ENCODE data around the gene CD300LB.

Gene CD300LB

GRCh38 chr17:74516561-74517328 is 14.5 kb downstream of the CD300LB start:
- TF ChIP-seq, protein P1, sequence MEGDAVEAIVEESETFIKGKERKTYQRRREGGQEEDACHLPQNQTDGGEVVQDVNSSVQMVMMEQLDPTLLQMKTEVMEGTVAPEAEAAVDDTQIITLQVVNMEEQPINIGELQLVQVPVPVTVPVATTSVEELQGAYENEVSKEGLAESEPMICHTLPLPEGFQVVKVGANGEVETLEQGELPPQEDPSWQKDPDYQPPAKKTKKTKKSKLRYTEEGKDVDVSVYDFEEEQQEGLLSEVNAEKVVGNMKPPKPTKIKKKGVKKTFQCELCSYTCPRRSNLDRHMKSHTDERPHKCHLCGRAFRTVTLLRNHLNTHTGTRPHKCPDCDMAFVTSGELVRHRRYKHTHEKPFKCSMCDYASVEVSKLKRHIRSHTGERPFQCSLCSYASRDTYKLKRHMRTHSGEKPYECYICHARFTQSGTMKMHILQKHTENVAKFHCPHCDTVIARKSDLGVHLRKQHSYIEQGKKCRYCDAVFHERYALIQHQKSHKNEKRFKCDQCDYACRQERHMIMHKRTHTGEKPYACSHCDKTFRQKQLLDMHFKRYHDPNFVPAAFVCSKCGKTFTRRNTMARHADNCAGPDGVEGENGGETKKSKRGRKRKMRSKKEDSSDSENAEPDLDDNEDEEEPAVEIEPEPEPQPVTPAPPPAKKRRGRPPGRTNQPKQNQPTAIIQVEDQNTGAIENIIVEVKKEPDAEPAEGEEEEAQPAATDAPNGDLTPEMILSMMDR (conservative IDR thresholded peaks at IDR 0.05; ENCODE audit: low read depth, low read length), result no peak
- H2AFZ ChIP-seq (ENCODE audit: low read depth), result no peak overlapping the region
- no peak overlapping the region for H3K9ac ChIP-seq
- H3K36me3 ChIP-seq (ENCODE audit: insufficient read depth), result no peaks in the 10 kb centered on the region
- H3K4me3 ChIP-seq (IDR thresholded peaks at IDR 0.05; ENCODE audit: insufficient read depth, low read depth, low read length), result no peak overlapping the region
- H3K27ac ChIP-seq, result no peak overlapping the region
- H3K4me2 ChIP-seq, result no peak overlapping the region
- H3K4me1 ChIP-seq (ENCODE audit: low read depth, poor library complexity, severe bottlenecking), result no peaks in the 10 kb centered on the region
- H3K79me2 ChIP-seq (ENCODE audit: insufficient read depth, low read depth), result no peaks in the 10 kb centered on the region
- no peaks in the 10 kb centered on the region for H4K20me1 ChIP-seq (ENCODE audit: insufficient read depth)
- peaks cover 28% of the 10 kb centered on the region for H3K27me3 ChIP-seq (ENCODE audit: insufficient read depth, low read depth)

DNA sequence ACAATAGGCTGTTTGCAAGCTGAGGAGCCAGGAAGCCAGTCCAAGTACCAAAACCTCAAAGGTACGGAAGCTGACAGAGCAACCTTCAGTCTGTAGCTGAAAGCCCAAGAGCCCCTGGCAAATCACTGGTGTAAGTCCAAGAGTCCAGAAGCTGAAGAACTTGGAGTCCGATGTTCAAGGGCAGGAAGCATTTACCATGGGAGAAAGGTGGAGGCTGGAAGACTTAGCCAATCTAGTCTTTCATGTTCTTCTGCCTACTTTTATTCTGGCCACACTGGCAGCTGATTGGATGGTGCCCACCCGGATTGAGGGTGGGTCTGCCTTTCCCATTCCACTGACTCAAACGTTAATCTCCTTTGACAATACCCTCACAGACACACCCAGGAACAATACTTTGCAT is 15.3 kb downstream of the CD300LB start:
- H3K27ac ChIP-seq, result no peak overlapping the region
- H2AFZ ChIP-seq (ENCODE audit: low read depth), result no peak overlapping the region
- H3K4me2 ChIP-seq, result no peak overlapping the region
- no peak overlapping the region for H3K4me3 ChIP-seq (IDR thresholded peaks at IDR 0.05; ENCODE audit: insufficient read depth, low read depth, low read length)
- no peaks in the 10 kb centered on the region for H3K36me3 ChIP-seq (ENCODE audit: insufficient read depth)
- peaks cover 20% of the 10 kb centered on the region; the same call in 1 of the 2 replicates for H3K27me3 ChIP-seq (ENCODE audit: insufficient read depth, low read depth)
- H3K4me1 ChIP-seq (ENCODE audit: low read depth, poor library complexity, severe bottlenecking), result no peaks in the 10 kb centered on the region
- no peaks in the 10 kb centered on the region for H4K20me1 ChIP-seq (ENCODE audit: insufficient read depth)
- no peak overlapping the region for H3K9ac ChIP-seq
- TF ChIP-seq, protein P1 (conservative IDR thresholded peaks at IDR 0.05; ENCODE audit: low read depth, low read length), result no peak
- H3K79me2 ChIP-seq (ENCODE audit: insufficient read depth, low read depth), result no peaks in the 10 kb centered on the region

GRCh38 chr17:74514632-74515334 is 16.5 kb downstream of the CD300LB start:
- Histone ChIP-seq H3K27me3 (ENCODE audit: insufficient read depth, low read depth) (peaks cover 15% of the 10 kb centered on the region; the same call in 1 of the 2 replicates), H3K4me1 (ENCODE audit: low read depth, poor library complexity, severe bottlenecking) (no peaks in the 10 kb centered on the region), H3K36me3 (ENCODE audit: insufficient read depth) (no peaks in the 10 kb centered on the region), H3K27ac (no peak overlapping the region), H3K4me3 (IDR thresholded peaks at IDR 0.05; ENCODE audit: insufficient read depth, low read depth, low read length) (no peak overlapping the region), H2AFZ (ENCODE audit: low read depth) (no peak overlapping the region), H3K9ac (no peak overlapping the region), H3K79me2 (ENCODE audit: insufficient read depth, low read depth) (no peaks in the 10 kb centered on the region), H3K4me2 (no peak overlapping the region), H4K20me1 (ENCODE audit: insufficient read depth) (no peaks in the 10 kb centered on the region)
- TF ChIP-seq, protein P1 (conservative IDR thresholded peaks at IDR 0.05; ENCODE audit: low read depth, low read length), result no peak

- Histone ChIP-seq H3K27me3 (ENCODE audit: insufficient read depth, low read depth) (peaks cover 13% of the 10 kb centered on the region; the same call in 1 of the 2 replicates), H2AFZ (ENCODE audit: low read depth) (no peak overlapping the region), H4K20me1 (ENCODE audit: insufficient read depth) (no peaks in the 10 kb centered on the region), H3K79me2 (ENCODE audit: insufficient read depth, low read depth) (no peaks in the 10 kb centered on the region), H3K36me3 (ENCODE audit: insufficient read depth) (no peaks in the 10 kb centered on the region), H3K4me1 (ENCODE audit: low read depth, poor library complexity, severe bottlenecking) (no peaks in the 10 kb centered on the region), H3K27ac (no peak overlapping the region), H3K9ac (no peak overlapping the region), H3K4me3 (IDR thresholded peaks at IDR 0.05; ENCODE audit: insufficient read depth, low read depth, low read length) (no peak overlapping the region), H3K4me2 (no peak overlapping the region)
- TF ChIP-seq, protein P1 (conservative IDR thresholded peaks at IDR 0.05; ENCODE audit: low read depth, low read length), result no peak
Observed at GRCh38 chr17:74513987-74514631, 17.2 kb downstream of the CD300LB start.

Data from KMS-11 (cell line).